ENCODE results near the gene GPRIN2.
"Not testable (repeated sequence)": the region's sequence is repeated elsewhere in the genome, so short reads cannot be mapped to it uniquely, and the experiment has no call there.

The GPRIN2 gene

DNA sequence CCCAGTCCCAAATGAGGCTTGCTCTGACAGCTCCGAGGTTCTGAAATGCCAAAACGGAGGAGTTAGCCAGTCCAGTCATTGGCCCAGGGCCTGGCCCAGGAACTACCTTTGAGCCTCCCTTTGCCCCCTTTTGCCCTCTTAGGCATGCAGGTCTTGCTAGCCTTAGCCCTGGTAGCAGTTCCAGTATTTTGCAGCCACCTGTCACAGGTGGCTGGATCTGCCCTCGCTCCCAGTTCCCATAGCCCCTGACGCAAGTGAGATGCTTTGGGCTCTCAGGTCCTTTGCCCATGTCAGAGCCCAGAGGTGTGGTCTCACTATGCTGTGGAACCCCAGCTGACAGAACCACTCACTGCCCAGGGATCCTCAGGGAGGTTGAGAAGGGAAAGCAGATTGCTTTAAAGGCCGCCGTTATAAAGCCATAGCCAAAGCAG, 42.0 kb downstream of the GPRIN2 start:
- no peak overlapping the region for H3K4me3 ChIP-seq (ENCODE audit: low read depth, low read length)
- no peak for DNase-seq (ENCODE audit: low read depth)
- TF ChIP-seq, protein P1, sequence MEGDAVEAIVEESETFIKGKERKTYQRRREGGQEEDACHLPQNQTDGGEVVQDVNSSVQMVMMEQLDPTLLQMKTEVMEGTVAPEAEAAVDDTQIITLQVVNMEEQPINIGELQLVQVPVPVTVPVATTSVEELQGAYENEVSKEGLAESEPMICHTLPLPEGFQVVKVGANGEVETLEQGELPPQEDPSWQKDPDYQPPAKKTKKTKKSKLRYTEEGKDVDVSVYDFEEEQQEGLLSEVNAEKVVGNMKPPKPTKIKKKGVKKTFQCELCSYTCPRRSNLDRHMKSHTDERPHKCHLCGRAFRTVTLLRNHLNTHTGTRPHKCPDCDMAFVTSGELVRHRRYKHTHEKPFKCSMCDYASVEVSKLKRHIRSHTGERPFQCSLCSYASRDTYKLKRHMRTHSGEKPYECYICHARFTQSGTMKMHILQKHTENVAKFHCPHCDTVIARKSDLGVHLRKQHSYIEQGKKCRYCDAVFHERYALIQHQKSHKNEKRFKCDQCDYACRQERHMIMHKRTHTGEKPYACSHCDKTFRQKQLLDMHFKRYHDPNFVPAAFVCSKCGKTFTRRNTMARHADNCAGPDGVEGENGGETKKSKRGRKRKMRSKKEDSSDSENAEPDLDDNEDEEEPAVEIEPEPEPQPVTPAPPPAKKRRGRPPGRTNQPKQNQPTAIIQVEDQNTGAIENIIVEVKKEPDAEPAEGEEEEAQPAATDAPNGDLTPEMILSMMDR (IDR thresholded peaks at IDR 0.05; ENCODE audit: low read depth, low read length, missing control alignments), result no peak
- in situ Hi-C loops (cut with HindIII; ENCODE audit: low sequenced_read_pairs), result no loop called here

DNA sequence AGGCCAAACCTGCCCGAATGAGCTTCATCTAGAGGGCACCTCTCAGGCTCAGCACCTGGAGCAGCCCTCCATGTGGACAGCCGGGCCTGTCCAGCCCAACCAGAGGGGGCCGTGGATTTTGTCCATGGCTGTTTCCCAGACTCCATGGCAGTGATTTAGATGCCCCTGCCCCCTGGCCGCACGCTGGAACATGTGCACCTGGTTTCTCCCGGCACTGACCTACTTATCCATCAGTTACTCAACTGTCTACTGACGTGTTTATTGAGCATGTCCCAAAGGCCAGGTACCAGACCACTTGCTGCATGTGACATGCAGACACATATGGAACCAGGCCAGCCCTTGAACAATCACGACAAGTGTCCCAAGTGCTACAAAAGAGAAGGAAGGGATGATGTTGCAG, 43.1 kb downstream of the GPRIN2 start:
- H3K4me3 ChIP-seq (ENCODE audit: low read depth, low read length); in situ Hi-C loops (cut with HindIII; ENCODE audit: low sequenced_read_pairs): not testable (repeated sequence)

DNA sequence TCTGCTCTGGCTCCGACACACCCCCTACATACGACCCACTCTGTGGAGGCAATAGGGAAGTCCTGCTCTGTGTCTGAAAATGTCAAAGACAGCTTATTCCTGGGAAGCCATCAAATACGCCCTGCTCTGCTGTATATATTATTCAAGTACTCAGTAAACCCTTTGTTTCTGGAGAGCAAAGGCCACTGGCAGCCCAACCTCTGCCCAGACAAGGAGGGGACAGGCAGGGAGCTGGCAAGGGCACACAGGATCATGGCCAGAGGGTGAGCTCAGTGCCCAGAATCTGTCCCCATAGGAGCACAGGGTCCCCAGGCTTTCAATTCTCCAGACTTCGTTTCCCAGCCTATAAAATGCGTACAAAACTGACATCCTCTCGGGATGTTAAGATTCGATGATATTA, 43.7 kb downstream of the GPRIN2 start:
- in situ Hi-C loops (cut with HindIII; ENCODE audit: low sequenced_read_pairs); DNase-seq (ENCODE audit: low read depth); H3K4me3 ChIP-seq (ENCODE audit: low read depth, low read length): not testable (repeated sequence)

More for the DNA sequence above, 43.1 kb downstream of the GPRIN2 start:
- not testable (repeated sequence) for DNase-seq (ENCODE audit: low read depth)

DNA sequence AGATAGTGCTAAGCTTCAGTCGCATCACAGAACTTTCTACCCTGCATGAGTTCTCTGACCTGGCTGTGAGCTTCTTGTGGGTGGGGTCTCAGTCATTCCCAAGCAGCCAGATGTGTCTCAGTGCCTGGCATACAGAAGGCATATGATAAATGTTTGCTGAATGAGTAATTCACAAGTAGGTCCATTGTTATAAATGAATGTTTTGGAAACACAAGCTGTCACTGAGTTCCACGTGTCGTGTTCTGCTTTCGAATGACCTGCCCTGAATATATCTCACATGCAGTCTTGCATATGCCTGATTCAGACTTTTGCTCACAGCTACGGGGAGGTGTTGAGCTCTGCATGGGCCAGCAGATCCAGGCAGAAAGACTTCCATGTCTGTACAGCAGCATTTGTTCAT, 44.5 kb downstream of the GPRIN2 start:
- H3K4me3 ChIP-seq (ENCODE audit: low read depth, low read length); DNase-seq (ENCODE audit: low read depth); in situ Hi-C loops (cut with HindIII; ENCODE audit: low sequenced_read_pairs): not testable (repeated sequence)

Measured in astrocyte of the cerebellum (primary cell).